DOHH2 (cell line): ENCODE measurements around the gene LBP.

Source experiments
- H3F3A ChIP-seq: fragments of 200-600 bp; sonication (generic), shearing (Covaris generic); 2 replicates; pipeline ENCODE4 v1.6.0; 2016; ENCODE audit warnings: antibody characterized with exemption, mild to moderate bottlenecking; ENCODE audit not compliant: control insufficient read depth, insufficient read depth
- H3K27ac ChIP-seq: fragments of 200-600 bp; sonication (generic); 2 replicates; pipeline ENCODE4 v1.5.1; 2014; ENCODE audit warnings: low read depth, mild to moderate bottlenecking, low read length, moderate library complexity
- H3K27me3 ChIP-seq: fragments of 200-600 bp; sonication (generic); 2 replicates; pipeline ENCODE4 v1.6.1; 2014; ENCODE audit warnings: mild to moderate bottlenecking, low read length, mixed read lengths; ENCODE audit not compliant: control insufficient read depth
- H3K36me3 ChIP-seq: fragments of 200-600 bp; sonication (generic); 2 replicates; pipeline ENCODE4 v1.6.1; 2014; ENCODE audit warnings: mild to moderate bottlenecking, low read length, moderate library complexity, mixed read lengths; ENCODE audit not compliant: control insufficient read depth
- H3K4me1 ChIP-seq: fragments of 200-600 bp; sonication (generic); 2 replicates; pipeline ENCODE4 v1.6.1; 2014; ENCODE audit warnings: mild to moderate bottlenecking, low read length, mixed read lengths; ENCODE audit not compliant: control insufficient read depth
- H3K4me2 ChIP-seq: fragments of 200-600 bp; sonication (generic); 2 replicates; pipeline ENCODE4 v1.6.0; 2014; ENCODE audit warnings: mild to moderate bottlenecking, low read length, moderate library complexity
- H3K4me3 ChIP-seq: fragments of 200-600 bp; sonication (generic); 2 replicates; pipeline ENCODE4 v1.5.1; 2014; ENCODE audit warnings: mild to moderate bottlenecking, low read length, mixed read lengths
- H3K79me2 ChIP-seq: fragments of 200-600 bp; sonication (generic); 2 replicates; pipeline ENCODE4 v1.6.1; 2014; ENCODE audit warnings: mild to moderate bottlenecking, low read length, mixed read lengths; ENCODE audit not compliant: control insufficient read depth
- H3K9me2 ChIP-seq: fragments of 200-600 bp; sonication (generic); replicated peaks from 2 replicates; pipeline ENCODE4 v1.6.1; 2014; ENCODE audit warnings: mild to moderate bottlenecking, low read length, mixed read lengths; ENCODE audit not compliant: control insufficient read depth
- H3K9me3 ChIP-seq: fragments of 200-600 bp; sonication (generic); 2 replicates; pipeline ENCODE4 v1.6.1; 2014; ENCODE audit warnings: antibody characterized with exemption, low read length, mixed read lengths; ENCODE audit not compliant: control insufficient read depth, insufficient read depth
- H4K20me1 ChIP-seq: fragments of 200-600 bp; sonication (generic); 2 replicates; pipeline ENCODE4 v1.6.0; 2014; ENCODE audit warnings: low read depth, mild to moderate bottlenecking, antibody characterized with exemption, low read length, moderate library complexity; ENCODE audit not compliant: control insufficient read depth, insufficient read depth
- CTCF ChIP-seq: fragments of 200-600 bp; sonication (generic); IDR thresholded peaks from one replicate; pipeline ENCODE4 v1.5.1; 2014; ENCODE audit warnings: antibody characterized with exemption, mild to moderate bottlenecking, low read depth, low read length; ENCODE audit not compliant: poor library complexity, severe bottlenecking
- EZH2phosphoT487 ChIP-seq: fragments of 200-600 bp; sonication (generic); IDR thresholded peaks from 2 replicates; pipeline ENCODE4 v1.6.1; 2017; ENCODE audit warnings: borderline replicate concordance, mild to moderate bottlenecking, antibody characterized with exemption, low read length, moderate library complexity, mixed read lengths

Gene LBP

GRCh38 chr20:38340693-38341092 is 5.6 kb upstream of the LBP start:
- TF ChIP-seq EZH2phosphoT487 (no peak), CTCF (no peak)

GRCh38 chr20:38342216-38342615 is 4.1 kb upstream of the LBP start:
- Histone ChIP-seq H3K27ac (no peak overlapping the region), H3K79me2 (no peaks in the 10 kb centered on the region), H3K36me3 (no peaks in the 10 kb centered on the region), H4K20me1 (no peaks in the 10 kb centered on the region), H3K4me3 (no peak overlapping the region), H3K9me3 (peaks cover 6% of the 10 kb centered on the region; the same call in 1 of the 2 replicates), H3F3A (no peaks in the 10 kb centered on the region), H3K4me1 (no peaks in the 10 kb centered on the region), H3K4me2 (no peak overlapping the region), H3K9me2 (no peaks in the 10 kb centered on the region), H3K27me3 (no peaks in the 10 kb centered on the region; the same call in 1 of the 2 replicates)
- no peak for TF ChIP-seq EZH2phosphoT487

More at GRCh38 chr20:38340693-38341092, 5.6 kb upstream of the LBP start:
- Histone ChIP-seq H3K36me3 (no peaks in the 10 kb centered on the region), H3K27ac (no peak overlapping the region), H3K9me3 (peaks cover 6% of the 10 kb centered on the region; the same call in 1 of the 2 replicates), H3K4me3 (no peak overlapping the region), H3K9me2 (no peaks in the 10 kb centered on the region), H3K4me2 (no peak overlapping the region), H3K27me3 (no peaks in the 10 kb centered on the region; the same call in 1 of the 2 replicates), H3F3A (no peaks in the 10 kb centered on the region), H3K4me1 (no peaks in the 10 kb centered on the region), H3K79me2 (no peaks in the 10 kb centered on the region), H4K20me1 (no peaks in the 10 kb centered on the region)

- Histone ChIP-seq H3K4me3 (no peak overlapping the region), H3K27me3 (peaks cover 2% of the 10 kb centered on the region; the same call in 1 of the 2 replicates), H3K9me3 (peaks cover 3% of the 10 kb centered on the region; the same call in 1 of the 2 replicates), H3F3A (no peaks in the 10 kb centered on the region), H4K20me1 (no peaks in the 10 kb centered on the region), H3K36me3 (no peaks in the 10 kb centered on the region), H3K4me1 (no peaks in the 10 kb centered on the region), H3K79me2 (no peaks in the 10 kb centered on the region), H3K4me2 (no peak overlapping the region), H3K27ac (no peak overlapping the region), H3K9me2 (no peaks in the 10 kb centered on the region)
- TF ChIP-seq CTCF (no peak), EZH2phosphoT487 (no peak)
Measured at GRCh38 chr20:38342713-38343310, 3.5 kb upstream of the LBP start.

- no peaks in the 10 kb centered on the region for H3K9me3 ChIP-seq
- no peaks in the 10 kb centered on the region for H3K4me1 ChIP-seq
- H3K79me2 ChIP-seq = no peaks in the 10 kb centered on the region
- H3K9me2 ChIP-seq = no peaks in the 10 kb centered on the region
- no peaks in the 10 kb centered on the region for H3K36me3 ChIP-seq
- H3K4me2 ChIP-seq = no peak overlapping the region
- TF ChIP-seq EZH2phosphoT487 (no peak), CTCF (no peak)
- no peaks in the 10 kb centered on the region for H3F3A ChIP-seq
- peaks cover 2% of the 10 kb centered on the region; the same call in 1 of the 2 replicates for H3K27me3 ChIP-seq
- H3K27ac ChIP-seq = no peak overlapping the region
- H3K4me3 ChIP-seq = no peak overlapping the region
- no peaks in the 10 kb centered on the region for H4K20me1 ChIP-seq
Measured at GRCh38 chr20:38343311-38344106, 2.8 kb upstream of the LBP start.
